GM19328 (cell line): ENCODE measurements around the gene CLCNKA.
"Not testable (repeated sequence)": the region's sequence is repeated elsewhere in the genome, so short reads cannot be mapped to it uniquely, and the experiment has no call there.

Experiments
- ATAC-seq: cut with Tn5 transposase; IDR thresholded peaks from one replicate; pipeline ENCODE4 v1.9.1; 2021; ENCODE audit warnings: mild to moderate bottlenecking, moderate library complexity; ENCODE audit not compliant: unreplicated experiment

The CLCNKA gene

DNA sequence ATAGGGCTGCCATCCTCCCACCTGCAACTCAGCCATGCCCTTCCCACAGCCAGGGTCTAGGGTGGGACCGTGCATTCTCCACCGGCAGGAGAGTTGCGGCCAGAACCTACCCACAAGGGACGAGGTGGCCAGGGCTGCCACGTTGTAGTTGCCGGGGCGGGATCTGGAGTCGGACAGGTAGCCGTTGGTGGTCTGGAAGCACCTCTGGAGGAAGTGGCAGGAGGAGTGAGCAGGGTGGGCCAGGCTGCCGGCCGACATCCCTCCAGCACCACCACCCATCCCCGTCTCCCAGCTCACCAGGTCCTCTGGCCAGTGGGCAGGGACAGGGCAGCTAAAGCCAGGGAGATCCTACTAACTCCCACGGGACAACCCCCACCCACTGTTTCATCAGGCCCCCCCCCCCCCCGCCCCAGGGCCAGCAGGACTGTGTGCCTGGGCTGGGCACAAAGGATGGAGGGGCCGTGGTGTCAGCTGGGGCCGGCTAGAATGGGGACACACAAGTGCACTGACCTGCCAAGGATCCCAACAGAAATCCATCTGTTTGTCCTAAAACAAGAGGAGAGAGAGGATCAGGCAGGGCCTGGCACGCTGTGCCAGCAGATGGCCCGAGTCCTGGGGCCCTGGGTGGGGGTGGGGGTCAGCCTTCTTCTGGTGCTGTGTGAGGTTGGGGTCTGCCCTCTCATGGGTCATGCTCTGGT is 40.3 kb downstream of the CLCNKA start:
- ATAC-seq = not testable (repeated sequence)

DNA sequence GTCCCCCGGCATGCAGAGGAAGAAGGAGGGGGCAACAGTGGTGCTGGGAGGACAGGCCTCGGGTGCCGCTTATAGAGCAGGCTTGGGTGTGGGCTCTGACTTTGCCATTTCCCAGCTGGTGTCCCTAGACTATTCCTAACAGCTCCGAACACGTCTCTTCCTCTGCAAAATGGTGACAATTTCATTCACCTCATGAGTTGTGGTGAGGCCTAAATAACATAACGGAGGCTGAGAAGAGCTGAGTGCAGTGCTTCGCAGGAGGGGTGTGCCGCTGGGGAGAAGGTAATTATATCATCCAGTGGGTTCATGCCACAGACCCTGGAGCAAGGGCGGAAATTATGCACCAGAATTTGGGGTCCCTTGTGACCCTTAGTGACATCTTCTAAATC is 40.8 kb downstream of the CLCNKA start:
- not testable (repeated sequence) for ATAC-seq

DNA sequence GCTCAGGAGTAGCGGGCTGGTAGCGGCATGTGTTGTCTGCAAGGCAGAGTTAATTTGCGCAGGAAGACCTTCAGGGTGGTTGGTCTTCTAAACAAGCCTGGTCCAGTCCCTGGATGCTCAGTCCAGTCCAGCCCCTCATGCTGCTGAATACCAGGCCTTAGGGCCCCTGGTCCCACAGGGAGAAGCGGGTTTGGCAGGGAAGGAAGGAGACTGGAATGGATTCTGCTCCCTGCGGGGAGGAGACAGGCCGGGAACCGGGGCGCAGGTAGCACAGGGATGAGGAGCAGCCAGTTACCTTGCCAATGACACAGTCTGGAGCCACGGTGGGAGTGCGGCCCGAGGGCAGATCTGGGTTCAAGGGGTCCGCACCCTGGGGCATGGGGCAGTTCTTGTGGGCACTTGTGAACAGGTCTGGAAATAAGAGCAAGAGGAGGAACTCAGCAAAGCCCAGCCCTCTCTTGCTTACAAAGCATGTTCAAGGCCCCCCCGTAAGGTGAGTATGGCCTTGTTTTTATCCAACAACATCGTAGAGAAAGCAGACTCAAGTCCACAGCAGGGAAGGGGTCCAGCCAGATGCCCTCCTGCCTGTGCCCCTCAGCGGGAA is 41.5 kb downstream of the CLCNKA start:
- ATAC-seq = no peak

DNA sequence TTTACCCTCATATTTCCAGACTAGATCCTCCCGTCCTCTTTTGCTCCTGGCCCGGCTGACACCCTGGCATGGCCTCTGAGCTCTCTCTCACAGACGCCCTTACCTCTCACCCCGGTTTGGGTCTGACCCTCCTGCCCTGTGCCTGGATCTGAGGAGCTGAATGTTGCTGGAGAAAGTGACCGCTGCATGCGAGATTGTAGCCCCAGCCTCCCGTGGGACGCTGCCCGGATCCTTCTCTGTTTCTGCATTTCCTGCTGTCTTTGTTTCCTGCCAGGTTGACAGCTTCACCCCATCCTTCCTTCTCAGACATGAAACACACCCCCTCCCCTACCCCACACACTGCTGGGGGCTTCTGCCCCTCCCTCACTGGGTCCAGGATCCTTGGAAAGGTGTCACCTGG is 42.1 kb downstream of the CLCNKA start:
- no peak for ATAC-seq

DNA sequence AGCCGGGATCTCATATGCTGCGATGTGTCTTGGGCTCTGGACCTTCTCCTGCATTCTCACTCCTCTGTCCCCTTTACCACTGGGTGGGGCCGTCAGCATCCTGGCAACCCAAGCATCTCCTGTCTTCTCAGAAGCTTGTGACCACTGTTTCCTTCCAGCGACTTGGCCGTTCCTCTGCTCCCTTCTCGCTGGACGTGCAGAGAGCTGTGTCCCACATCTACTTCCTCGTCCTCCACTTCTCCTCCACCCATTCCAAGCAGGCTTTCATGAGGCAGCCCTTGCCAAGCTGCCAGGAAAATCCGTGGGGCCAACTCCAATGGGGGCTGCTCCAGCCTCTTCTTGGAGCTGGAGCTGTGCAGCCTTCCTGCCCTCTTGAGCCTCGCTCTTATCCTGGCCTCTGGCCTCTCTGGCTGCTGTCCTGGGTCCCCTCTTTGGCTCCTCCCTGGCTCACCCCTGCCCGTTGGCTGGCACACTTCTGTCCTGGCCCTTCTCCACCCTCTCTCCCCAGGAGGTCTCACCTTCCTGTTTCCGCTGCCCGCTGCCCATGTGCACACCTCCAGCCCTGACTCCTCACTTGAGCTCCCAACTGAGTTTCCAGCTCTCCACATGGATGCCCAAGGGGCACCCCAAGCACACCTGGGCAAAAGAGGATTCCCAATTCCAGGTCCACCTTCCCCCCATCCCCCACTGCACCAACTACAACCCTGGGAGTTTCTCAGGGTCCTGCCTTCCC is 42.9 kb downstream of the CLCNKA start:
- ATAC-seq = no peak

DNA sequence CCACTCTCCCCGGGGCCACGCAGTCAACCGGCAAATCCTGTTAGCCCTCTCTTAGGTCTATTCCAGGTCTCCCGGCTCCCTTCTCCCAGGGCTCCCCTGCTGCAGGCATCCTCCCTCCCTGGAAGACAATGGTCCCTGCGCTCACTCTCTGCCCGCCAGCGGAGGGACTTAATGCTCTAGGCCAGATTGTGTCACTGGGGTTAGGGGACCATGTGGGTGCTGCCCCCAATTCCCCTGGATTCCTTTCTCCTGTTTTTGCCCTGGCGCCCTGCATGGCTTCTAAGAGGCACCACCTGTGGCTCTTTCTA is 43.4 kb downstream of the CLCNKA start:
- ATAC-seq = no peak

DNA sequence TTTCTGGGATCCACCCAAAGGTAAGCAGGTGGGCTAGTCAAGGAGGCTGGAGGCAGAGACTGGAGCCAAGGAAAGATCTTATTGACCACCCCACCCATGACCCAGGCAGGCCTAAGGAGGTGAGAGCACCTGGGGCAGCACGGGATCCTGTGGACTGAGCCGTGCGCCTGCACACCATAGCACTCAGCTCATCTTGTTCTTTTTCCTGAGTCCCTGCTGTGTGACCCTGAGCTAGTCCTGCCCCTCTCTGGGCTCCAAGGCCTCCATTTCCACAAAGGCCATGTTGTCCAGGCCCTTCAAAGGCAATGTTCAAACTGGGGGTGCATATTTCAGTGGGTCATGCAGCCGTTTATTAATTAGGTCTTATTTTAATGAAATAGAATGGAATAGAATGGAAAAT is 44.4 kb downstream of the CLCNKA start:
- ATAC-seq = no peak

DNA sequence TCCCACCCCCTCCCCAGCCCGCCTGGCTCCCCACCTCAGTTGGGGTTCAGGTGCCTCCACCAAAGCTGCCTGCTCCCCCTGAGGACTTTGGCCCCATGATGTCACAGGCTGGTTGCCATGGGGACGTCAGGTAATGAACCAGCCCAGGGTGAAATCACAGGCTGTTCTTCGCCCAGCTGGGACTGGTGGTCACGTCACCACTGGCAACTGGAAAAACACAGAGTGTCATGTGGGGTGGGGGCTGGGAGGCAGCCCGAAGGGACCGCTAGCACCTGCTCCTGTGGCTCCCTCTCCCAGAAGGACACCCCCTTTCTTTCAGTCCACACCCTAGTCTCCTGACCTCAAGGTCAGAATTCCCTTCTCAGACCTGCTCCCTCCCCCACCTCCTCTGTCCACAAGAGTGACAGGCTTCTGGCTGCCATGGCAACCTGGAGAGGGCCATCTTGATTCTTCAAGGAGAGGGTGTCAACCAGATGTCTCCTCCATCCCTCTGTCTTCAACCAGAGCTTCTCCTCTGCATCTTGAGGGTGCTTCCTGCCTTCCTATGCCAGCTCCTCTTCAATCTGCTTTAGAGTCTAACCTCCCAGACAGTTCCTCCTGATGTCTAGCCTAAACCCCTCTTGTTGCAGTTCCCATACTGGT is 45.4 kb downstream of the CLCNKA start:
- no peak for ATAC-seq

DNA sequence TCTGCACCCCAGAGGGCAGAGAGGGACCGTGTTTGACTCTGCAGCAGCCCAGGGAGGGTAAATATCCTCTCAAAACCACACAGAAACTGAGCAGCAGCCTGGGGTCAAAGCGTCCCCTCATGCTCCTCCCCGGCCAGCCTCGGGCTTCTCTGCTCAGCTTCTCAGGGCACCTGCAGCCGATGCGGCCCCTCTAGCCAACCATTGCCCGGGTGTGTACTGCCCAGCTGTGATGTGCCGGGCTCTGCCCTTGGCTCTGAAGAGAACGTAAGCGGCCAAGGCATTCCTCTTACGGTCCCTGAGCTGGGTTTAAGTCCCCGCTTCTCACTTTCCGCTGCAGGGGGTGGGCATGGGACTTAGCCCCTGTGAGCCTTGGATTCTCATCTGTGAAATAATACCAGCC is 46.1 kb downstream of the CLCNKA start:
- ATAC-seq = no peak

DNA sequence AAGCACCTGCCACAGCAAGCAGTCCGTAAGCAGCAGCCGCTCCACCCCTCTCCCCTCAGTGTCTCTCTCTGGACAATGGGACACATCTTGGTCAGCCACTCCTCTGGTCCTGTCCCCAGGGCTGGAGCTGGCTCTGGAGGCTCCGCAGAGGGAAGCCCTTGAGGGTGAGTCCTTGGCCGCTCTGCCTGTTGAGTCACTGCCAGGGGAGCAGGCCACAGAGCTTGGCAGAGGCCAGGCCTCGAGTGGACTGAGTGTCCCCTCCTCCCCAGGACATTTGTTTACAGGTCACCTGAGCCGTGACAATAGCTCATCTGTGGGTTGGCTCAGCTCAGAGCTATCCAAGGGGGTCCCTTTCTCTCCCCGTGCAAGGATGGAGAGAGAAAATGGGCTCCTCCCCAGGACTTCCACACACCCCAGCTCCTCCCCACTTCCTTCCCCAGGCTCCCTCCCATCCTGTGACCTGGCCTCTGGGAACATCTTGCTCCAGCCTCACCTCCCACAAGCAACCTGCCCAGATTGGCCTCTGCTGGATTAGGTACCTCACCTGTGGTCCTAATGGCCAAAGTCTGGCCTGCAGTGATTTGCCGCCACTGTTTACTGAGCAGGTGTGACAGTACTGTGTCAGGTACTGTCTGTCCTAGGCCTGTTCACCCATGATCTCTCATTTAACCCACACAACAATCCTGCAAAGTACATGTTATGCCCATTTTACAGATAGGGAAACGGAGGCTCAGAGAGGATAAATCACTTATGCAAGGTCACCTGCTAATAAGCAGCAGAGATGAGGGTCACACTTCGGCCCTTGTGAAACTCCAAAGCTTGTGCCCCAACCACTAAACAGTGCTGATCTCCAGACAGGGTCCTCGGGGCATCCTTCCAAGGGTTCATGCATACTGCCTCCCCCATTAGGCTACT is 46.8 kb downstream of the CLCNKA start:
- no peak for ATAC-seq

DNA sequence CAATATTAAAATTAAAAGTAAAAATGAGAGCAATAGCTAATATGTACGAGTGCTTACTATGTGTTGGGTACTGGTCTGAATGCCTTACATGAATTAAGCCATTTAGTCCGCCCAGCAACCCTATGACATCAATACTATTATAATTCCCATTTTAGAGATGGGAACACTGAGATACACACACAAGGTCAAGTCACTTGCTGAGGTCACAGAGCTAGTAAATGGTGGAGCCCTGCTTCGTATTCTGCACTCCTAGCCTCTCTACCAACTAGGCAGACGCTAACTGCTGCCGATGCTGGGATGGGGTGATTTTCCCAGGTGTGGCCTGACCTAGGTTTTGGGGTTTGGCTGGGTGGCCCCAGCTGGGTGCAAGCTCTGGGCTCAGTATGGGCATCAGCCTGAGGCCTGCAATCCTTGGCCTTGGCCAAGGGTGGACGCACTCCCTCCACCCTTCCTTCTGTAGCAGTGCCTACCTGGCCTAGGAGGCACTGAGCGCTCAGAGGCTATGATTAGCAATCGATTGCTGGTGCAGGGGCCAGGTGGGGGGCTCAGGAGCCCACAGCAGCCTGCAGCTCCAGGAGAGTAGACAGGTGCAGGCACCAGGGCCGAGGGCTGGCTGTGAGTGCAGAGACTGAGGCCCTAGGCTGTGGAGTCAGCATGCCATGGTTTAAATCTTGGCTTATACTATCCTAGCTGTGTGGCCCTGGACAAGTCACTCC is 49.0 kb downstream of the CLCNKA start:
- no peak for ATAC-seq

DNA sequence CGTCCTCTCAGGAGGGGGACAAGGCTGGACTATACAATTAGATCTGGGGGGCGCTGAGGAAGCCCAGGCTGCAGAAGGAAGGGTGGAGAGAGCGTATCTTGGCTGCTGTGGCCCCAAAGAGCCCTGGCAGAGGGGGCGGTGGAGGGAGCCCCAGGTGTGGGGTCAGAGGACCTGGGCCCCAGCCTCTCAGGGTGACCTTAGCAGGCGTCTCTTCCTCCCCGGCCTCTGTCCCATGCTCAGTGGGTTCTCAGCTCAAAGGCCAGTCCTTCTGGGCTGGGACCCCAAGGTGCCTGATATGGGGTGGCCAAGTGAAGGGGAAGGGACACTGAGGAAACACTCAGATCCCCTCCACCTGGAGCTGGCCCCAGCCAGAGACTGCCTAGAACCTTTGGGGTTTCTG is 49.8 kb downstream of the CLCNKA start:
- no peak for ATAC-seq

DNA sequence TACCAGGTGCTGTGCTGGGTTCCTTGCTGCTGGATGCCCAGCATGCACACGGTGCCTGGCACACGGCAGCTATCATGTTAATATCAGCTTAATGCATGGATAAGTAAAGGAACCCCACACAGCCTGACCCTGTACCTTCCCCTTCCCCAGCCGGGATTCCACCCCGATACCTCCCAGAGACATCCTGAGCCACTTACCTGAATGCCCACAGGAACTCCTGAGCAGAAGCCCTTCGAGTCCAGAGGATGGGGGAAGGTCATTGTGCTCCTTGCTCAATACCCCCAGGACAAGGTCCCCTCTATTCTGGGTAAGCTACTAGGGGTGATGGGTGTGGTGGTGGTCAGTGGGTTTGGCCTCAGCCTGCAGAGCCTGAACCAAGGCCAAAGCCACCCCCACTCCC is 50.3 kb downstream of the CLCNKA start:
- ATAC-seq = no peak

DNA sequence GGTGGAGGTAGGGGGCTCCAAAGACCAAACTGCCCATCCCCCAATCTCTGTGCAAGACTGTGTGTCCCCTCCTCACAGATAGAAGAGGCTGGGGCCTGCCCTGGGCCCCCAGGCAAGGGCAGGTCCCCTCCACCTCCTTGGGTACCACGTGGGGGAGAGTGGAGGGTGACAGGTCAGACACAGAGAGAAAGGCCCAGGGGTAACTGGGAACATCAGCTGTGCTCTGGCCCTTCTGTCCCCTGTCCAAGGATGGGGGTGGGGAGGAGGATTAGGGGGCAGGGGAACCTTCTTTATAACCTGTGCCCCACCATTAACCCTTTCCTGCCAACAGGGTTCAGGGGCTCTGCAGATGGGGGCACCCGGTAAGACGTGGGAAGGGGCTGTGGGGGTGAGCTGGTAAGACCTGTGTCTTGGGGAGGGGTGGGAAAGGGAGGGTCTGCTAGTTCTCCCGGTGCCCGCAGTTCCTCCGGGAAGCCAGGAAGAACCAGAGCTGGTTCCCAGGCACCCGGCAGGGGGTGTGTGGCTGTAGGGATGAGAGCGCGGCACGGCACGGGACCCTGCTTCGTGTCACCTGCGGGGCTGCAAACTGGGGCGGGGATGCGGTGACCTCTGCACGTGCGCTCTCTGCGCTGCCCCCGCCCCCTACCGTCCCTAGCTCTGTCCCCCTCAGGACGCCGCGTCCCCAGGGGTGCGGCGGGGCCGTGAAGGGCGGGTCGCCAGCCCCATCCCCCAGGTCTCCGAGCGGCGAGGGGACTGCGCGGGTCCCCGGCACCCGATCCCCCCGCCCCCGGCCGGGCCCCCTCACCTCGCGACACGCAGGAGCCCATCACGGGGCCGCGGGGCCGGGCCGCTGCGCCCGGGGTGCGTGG is 51.0 kb downstream of the CLCNKA start:
- ATAC-seq = no peak

DNA sequence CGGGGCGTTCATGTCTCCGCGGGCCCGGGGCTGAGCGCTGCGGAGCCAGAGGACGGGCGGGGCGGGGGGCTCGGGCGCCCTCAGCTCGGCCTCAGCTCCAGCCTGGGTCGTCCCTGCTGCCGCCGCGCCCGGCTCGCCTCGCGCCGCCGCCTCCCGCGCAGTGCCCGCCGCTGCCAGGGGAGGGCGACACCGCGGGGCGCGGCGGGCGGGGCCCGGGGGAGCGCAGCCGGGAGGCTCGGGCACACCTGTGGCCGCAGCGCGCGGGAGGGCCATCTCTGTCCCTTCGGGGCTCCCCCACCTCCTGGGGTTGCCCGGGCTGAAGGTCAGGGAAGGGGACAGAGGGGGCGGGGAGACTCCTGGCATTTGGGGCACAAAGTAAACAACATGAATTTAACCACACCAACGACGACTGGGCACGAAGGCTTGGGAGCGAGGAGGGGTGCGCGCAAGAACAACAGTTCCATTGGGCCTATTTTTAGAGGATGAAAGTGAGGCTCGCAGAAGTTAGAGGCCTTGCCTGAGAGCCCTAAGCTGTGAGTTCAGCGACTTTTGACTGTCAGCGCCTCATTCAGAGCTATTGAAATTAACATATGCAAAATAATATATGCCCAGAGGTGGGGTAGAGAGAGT is 51.8 kb downstream of the CLCNKA start, which contains the start of gene FAM131C:
FAM131C (minus strand) TSS at position 162 of the 630 bp plus-strand sequence. CDS start 209 bp downstream, outside the sequence.
- no peak for ATAC-seq

DNA sequence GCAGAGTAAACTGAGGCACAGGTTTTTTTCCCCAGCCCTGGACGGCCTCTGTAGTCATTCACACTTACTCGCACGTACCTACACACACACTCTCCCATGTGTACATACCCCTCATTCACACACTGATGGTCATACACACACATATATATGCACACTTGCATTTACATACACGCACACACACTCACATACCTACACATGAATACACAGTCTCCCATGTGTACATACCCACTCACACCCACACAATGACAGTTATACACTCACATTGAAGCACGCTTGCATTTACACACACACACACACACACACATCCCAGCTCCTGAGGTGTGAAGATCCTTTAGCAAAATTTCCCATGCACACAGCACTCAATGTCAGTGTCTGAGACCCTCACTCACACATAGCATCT is 52.4 kb downstream of the CLCNKA start:
- ATAC-seq = no peak

DNA sequence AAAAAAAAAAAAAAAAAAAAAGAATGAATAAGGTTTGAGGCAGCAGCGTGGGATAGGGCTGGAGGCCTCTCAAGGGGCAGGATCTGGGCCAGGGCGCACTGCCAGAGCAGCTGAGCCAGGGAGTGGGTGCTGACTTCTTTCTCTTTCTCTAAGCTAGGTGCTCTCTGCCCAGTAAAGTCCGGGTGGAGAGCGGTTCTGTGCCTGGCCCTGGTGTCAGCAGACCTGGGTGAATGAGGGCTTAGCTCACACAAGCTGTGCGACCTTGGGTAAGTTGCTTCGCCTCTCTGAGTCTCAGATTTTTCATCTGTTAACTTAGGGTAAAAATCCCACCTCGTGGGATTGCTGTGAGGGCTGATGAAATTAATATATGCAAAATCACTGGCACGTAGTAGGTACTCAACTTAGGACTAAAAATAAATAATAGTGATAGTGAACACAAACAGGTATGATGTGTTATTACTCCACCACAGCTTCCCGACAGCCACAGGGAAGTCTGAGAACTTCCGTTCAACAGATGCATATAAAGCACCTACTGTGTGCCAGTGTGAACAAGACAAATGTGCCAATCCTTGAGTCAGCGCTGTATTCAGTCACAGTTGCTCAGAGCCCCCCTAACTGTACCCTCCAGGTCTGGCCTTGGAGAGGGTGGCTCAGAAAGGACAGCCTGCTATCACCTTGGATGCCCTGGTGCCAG is 53.6 kb downstream of the CLCNKA start:
- ATAC-seq = no peak
